Activated naive CD4-positive, alpha-beta T cell treated with Interleukin-2 at 50 U/mL for 16 hours (primary cell): ENCODE results near the gene TNFRSF21.

Experiments
- DNase-seq: peaks from one replicate; pipeline ENCODE4 v3.0.0-alpha.2; 2020

Gene TNFRSF21

GRCh38 chr6:47203938-47204611 is 105.6 kb downstream of the TNFRSF21 start:
- no peak for DNase-seq

GRCh38 chr6:47203266-47203937 is 106.3 kb downstream of the TNFRSF21 start:
- DNase-seq: no peak

- DNase-seq: no peak
Observed at GRCh38 chr6:47202644-47203205, 107.0 kb downstream of the TNFRSF21 start.

- no peak for DNase-seq
Observed at GRCh38 chr6:47200536-47201334, 109.0 kb downstream of the TNFRSF21 start.

- no peak for DNase-seq
Observed at GRCh38 chr6:47197682-47198640, 111.7 kb downstream of the TNFRSF21 start.

- DNase-seq: no peak
Observed at GRCh38 chr6:47196113-47196512, 113.6 kb downstream of the TNFRSF21 start.

- no peak for DNase-seq
Observed at GRCh38 chr6:47195011-47195650, 114.6 kb downstream of the TNFRSF21 start.

GRCh38 chr6:47188588-47189021 is 121.1 kb downstream of the TNFRSF21 start:
- DNase-seq: no peak

- no peak for DNase-seq
Observed at GRCh38 chr6:47187893-47188587, 121.7 kb downstream of the TNFRSF21 start.

GRCh38 chr6:47187113-47187512 is 122.6 kb downstream of the TNFRSF21 start:
- no peak for DNase-seq

- DNase-seq: no peak
Observed at GRCh38 chr6:47182291-47182957, 127.3 kb downstream of the TNFRSF21 start.

GRCh38 chr6:47181681-47182080 is 128.0 kb downstream of the TNFRSF21 start:
- no peak for DNase-seq
